ENCODE results near the gene RNU1-4.
"Not testable (repeated sequence)": the region's sequence is repeated elsewhere in the genome, so short reads cannot be mapped to it uniquely, and the experiment has no call there.

DNA sequence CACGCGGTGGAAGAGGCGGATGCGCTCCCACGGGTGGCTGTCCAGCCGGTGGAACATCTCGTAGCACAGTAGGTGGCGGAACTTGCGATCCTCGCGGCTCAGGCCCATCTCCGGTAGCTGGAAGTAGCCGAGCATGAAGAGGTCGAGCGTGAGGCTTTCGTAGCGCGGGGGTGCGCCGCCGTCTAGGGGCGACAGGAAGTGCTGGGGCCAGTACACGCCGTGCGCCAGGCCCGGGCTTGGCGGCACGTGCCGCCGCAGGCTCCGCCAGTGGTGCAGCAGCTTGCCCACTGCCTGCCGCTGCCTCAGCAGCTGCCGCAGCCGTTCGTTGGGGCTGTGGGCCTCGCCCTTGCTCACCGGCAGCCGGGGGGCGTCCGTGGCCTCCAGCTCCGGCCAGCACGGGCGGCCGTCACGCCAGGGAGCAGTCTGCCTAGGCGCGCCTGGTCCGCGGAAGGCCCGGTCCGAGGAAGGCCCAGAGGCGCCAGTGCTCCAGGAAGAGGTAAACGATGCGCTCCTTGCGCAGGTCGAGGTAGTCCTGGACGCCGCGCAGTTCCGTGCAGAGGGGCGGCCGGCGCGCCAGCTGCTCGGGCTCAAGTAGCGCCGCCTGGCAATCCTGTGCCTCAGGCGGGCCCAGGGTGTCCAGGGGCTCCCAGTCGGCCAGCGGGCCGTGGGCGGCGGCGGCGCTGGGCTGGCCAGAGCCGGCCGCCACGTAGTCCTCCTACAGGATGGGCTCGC lies 47.4 kb upstream of the RNU1-4 start:
- not testable (repeated sequence) for TF ChIP-seq POLR2A, POLR2AphosphoS5 (IDR thresholded peaks at IDR 0.05)
- TF ChIP-seq, protein P1, sequence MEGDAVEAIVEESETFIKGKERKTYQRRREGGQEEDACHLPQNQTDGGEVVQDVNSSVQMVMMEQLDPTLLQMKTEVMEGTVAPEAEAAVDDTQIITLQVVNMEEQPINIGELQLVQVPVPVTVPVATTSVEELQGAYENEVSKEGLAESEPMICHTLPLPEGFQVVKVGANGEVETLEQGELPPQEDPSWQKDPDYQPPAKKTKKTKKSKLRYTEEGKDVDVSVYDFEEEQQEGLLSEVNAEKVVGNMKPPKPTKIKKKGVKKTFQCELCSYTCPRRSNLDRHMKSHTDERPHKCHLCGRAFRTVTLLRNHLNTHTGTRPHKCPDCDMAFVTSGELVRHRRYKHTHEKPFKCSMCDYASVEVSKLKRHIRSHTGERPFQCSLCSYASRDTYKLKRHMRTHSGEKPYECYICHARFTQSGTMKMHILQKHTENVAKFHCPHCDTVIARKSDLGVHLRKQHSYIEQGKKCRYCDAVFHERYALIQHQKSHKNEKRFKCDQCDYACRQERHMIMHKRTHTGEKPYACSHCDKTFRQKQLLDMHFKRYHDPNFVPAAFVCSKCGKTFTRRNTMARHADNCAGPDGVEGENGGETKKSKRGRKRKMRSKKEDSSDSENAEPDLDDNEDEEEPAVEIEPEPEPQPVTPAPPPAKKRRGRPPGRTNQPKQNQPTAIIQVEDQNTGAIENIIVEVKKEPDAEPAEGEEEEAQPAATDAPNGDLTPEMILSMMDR (IDR thresholded peaks at IDR 0.05 in 8 of 11, conservative IDR thresholded peaks at IDR 0.05 in 3 of 11), result not testable (repeated sequence)

Measured in spleen (tissue), 7 donors.